Germinal center (tissue), 1 donor: ENCODE results near the gene HIVEP3.

Source experiments
- DNase-seq: peaks from one replicate; pipeline ENCODE4 v3.0.0; 2012; ENCODE audit warnings: mixed read lengths, low spot score

The HIVEP3 gene

GRCh38 chr1:41758500-41758899 is 160.2 kb downstream of the HIVEP3 start:
- DNase-seq: no peak

DNA sequence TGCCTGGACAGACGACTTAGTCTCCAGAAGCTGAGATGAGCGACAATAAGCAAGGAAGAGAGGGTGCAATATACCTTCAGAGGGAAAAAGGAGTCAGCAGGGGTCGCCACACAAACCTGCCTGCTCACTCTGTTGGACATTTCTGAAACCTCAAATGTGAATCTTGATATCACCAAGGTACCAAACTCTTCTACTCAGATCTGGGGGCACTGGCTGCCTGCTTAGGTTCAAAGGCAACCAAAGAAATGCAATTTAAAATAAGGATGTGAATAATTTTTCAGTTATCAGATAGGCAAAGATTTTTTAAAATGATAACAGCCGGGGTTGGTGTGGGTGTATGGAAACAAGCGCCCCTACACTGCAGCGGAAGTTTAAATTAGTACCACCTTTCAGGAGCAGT is 164.2 kb downstream of the HIVEP3 start:
- DNase-seq: peak; percentile 40

DNA sequence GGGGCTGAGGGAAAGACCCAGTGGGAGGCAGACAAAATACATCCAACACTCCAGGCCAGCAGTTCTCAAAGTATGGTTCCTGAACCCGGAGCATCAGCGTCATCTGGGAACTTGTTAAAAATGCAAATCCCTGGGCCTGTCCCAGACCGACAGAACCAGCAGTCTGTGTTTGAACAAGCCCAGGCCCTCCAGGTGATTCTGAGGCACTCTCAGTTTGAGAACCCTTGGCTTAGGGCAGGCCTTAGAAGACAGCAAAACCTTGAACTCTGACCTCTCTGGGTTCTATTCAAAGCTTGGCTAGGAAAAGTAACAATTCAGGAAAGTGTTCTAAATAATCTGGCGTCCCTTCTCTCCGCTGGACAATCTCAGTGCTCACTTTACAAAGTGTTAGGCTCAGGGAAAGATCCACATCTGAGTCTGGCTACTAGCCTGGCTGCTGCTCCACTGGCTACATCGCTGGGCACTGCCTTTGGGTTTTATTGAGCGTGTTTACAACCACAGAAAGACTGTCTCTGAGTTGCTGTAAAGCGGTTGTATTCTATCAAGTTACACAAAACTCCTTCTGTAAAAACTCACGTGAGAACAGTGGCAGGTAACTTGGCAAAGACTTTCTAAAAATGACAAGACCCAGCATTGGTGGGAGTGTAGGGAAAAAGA is 166.1 kb downstream of the HIVEP3 start:
- DNase-seq: no peak

GRCh38 chr1:41751804-41752513 is 166.8 kb downstream of the HIVEP3 start:
- peak; percentile 53 for DNase-seq

- peak; percentile 51 for DNase-seq
Observed at GRCh38 chr1:41749991-41750745, 168.6 kb downstream of the HIVEP3 start.

DNA sequence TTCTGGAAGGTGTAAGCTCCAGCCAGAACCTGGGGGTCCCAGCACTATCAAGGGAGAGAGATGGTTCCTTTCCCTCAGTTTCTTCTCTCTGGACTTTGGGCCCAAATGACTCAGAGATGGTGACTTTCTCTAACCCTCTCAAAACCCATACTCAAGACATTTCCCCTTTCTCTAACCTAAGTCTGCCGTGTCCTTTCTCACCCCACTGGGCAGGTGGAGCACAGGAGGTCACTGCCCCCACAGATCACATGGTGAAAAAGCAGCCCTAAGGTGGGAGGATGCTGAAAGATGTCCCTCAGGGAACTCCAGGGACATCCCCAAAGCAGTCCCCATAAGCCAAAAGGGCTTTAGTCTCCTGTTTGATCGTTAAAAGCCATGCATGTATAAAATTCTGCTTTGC is 173.7 kb downstream of the HIVEP3 start:
- DNase-seq: peak; percentile 41

GRCh38 chr1:41743366-41743765 is 175.4 kb downstream of the HIVEP3 start:
- DNase-seq: no peak

- DNase-seq: no peak
Observed at GRCh38 chr1:41742219-41742618, 176.5 kb downstream of the HIVEP3 start.

- DNase-seq: no peak
Observed at GRCh38 chr1:41741244-41741643, 177.5 kb downstream of the HIVEP3 start.

DNA sequence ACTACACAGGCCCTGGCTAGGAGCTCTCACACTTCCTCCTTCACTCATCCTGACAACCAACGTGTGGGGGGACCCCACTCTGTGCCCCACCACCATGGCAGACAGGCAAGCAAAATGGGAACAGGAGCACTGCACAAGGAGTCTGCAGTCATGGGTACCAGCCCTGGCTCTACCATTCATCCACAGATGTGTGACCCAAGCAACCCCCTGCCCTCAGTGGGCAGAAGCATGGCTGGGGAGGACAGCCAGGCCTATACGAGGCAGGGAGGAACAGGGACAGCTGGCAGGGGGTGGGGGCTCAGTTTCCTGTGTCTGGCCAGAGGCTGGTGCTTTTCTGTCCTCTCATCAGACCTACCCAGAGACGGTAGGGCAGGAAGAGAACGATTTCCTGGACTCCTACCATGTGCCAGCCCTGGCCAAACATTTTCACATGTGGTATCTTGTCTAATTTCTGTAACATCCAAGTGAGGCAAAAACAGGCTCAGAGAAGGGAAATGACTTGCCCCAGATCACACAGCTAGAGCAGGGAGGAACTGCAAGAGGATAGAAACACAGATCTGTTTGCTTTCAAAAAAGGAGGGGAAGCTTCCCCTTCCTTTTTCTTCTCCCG is 178.0 kb downstream of the HIVEP3 start:
- DNase-seq: no peak

GRCh38 chr1:41740058-41740457 is 178.7 kb downstream of the HIVEP3 start:
- no peak for DNase-seq

DNA sequence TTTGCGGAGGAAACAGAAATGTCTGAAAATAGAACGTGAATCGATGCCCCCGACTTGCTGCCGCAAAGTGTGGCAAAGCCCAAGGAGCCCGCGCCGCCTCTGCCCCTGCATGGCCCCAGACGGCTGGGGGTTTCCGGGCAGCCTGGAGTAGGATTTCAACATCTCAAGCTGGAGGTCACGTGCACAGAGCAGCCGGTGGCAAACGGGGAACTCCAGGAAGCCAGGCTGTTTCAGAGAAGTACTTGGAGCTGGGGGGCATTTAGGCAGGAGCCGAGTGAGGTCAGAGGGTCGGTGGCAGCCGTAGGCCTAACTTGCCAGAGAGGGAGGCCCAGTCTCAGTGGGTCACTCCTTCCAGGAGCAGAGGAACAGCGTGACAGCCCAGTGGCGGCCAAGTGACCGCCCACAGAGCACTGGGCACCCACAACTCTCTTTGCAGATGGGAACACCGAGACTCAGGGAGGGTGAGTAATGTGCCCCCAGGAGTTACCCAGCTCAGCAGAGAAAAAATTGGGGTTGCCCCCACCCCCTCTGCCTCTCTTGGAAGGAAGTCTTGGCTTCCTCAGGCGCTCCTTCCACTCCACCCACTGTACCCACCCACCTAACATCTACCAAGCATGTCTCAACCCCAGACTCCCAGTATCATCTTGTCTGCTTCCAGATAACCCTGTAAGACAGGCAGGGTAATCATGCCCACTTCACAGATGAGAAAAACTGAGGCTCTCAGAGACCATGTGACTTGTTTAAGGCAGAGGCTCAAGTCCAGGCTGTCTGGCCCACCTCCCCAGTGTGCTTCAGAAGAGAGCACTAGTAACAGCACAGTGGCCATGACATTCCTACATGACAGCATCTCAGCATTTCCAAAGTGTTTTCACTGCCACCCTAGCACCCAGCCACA is 179.4 kb downstream of the HIVEP3 start:
- DNase-seq: peak; percentile 77

DNA sequence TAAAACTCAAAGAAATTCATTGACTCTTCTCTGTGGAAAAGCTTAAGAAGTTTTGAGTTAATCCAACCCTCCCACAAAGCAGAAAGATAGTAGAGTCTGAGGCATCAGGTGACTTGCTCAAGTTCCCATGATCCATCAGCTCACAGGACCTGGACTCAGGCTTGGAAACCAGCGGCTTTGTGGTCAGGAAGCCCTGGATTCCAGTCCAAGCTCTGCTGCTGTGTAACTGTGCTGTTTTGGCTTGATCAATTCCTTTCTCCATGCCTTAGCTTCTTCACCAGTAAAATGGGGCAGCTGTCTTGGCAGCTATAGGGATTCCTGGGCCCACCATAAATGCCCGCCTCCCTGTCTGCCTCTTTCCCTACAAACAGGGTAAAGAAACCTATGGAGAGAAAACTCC is 180.2 kb downstream of the HIVEP3 start:
- no peak for DNase-seq

GRCh38 chr1:41738006-41738405 is 180.7 kb downstream of the HIVEP3 start:
- no peak for DNase-seq

DNA sequence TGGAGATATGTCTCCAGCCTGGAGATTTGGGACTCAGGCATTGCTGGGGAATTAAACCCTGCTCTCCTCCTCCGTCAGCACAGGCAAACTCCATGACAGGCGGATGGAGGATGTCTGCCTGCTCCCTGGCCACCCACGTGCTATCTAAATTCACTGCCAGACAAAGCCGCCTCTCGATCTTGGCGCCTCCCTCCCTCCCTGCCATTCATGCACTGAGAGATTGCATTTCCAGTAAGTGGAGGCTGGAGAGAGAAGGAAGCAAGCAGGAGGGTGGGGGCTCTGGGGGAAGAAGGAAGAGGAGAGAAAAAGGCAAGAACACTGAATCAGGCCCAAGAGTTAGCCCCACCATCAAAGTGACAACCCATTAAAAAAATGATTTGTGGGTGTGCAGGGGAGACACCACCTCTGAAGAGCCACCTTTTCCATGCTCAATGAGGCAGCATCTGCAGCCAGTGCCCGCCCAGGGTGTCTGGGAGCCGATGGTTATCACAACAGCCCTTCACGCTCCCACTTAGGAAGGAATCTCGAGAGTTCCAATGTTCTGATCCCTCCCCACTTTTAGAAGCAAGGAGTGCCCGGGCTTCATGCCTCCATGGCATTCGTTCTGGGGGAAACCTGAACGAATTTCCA is 183.0 kb downstream of the HIVEP3 start:
- no peak for DNase-seq

GRCh38 chr1:41735139-41735538 is 183.6 kb downstream of the HIVEP3 start:
- no peak for DNase-seq

DNA sequence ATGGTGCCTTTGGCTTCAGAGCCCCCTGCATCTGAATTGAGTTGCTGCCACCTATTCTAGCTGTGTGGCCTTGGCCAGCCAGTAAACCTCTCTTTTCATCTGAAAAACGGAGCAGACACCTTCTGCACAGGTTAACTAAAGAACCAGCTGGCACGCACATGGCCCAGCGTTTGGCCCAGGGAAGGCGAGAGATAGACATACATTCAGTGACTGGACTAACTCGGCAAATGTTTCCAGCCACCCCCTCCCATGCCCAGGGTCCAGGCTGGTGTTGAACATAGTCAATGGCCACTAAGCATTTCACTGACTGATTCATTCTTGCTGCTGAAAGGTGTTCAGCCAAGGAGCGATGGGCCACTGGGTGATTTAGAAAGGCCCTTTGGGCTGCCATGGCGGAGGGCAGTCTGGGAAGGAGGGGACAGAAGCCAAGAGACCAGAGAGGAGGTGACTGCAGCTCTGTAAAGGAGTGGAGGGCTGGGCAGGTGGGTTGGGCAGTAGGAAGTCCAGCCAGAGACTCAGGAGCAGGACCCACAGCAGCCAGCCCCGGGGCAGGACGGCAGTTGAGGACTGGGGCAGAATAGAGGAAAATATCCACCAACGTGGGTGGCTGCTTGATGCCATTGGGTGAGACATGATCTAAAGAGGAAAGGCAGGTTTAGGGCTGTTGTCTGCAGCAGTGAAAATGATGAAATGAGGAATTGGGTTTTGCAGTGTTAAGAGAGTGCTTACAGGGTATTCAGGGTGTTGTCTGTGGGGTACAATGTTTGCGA is 184.3 kb downstream of the HIVEP3 start:
- no peak for DNase-seq

GRCh38 chr1:41733725-41734124 is 185.0 kb downstream of the HIVEP3 start:
- no peak for DNase-seq

DNA sequence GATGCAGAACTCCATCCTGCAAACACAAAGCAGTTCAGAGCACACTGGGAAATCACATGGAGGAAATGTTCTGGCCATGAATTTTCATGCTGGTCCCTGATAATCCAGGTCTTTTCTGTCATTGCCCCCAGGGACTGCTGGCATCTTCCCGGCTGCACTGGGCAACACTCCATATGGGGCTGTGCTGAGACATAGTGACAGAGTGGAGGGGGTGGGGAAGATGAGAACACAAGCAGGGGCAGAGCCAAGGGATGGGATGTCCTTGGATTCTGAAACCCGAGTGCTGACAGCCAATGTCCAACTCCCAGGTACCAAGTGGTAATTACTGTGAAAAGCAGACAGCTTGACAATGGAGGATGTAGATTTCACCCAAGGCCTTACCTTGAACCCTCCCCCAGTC is 185.7 kb downstream of the HIVEP3 start:
- DNase-seq: no peak

- no peak for DNase-seq
Observed at GRCh38 chr1:41731516-41732030, 187.1 kb downstream of the HIVEP3 start.
